SK-N-SH treated with all-trans-retinoic acid at 6 μM for 48 hours (cell line): ENCODE data around the gene CD101.

Experiments used
- ATAC-seq: fragments of 200-7000 bp; cut with Tn5 transposase; 3 replicates; pipeline ENCODE4 v1.9.1; 2020; ENCODE audit warnings: mild to moderate bottlenecking, moderate library complexity
- ARNTL ChIP-seq: fragments of 450-650 bp; formaldehyde crosslinking; IDR thresholded peaks from 2 replicates; pipeline ENCODE4 v1.5.0; 2020; ENCODE audit warnings: low read depth, mild to moderate bottlenecking, moderate library complexity, borderline replicate concordance
- BACH2 ChIP-seq: fragments of 250-450 bp; sonication (Bioruptor Pico); IDR thresholded peaks from 2 replicates; pipeline ENCODE4 v1.9.0; 2021; ENCODE audit warnings: mild to moderate bottlenecking, borderline replicate concordance
- CREB5 ChIP-seq: fragments of 250-450 bp; sonication (Bioruptor Pico); IDR thresholded peaks from 2 replicates; pipeline ENCODE4 v1.5.1; 2020; ENCODE audit warnings: low read depth, mild to moderate bottlenecking, moderate library complexity
- CSDC2 ChIP-seq: fragments of 250-450 bp; sonication (Bioruptor Pico); IDR thresholded peaks from 2 replicates; pipeline ENCODE4 v1.5.0; 2020; ENCODE audit warnings: mild to moderate bottlenecking, moderate library complexity
- CSRNP3 ChIP-seq: fragments of 250-450 bp; sonication (Bioruptor Pico); IDR thresholded peaks from 2 replicates; pipeline ENCODE4 v1.5.1; 2021; ENCODE audit warnings: mild to moderate bottlenecking, moderate library complexity
- ESRRG ChIP-seq: fragments of 250-450 bp; sonication (Bioruptor Pico); IDR thresholded peaks from 2 replicates; pipeline ENCODE4 v1.6.1; 2021; ENCODE audit warnings: mild to moderate bottlenecking
- GLIS3 ChIP-seq: fragments of 250-450 bp; sonication (Bioruptor Pico); IDR thresholded peaks from 2 replicates; pipeline ENCODE4 v1.5.0; 2020; ENCODE audit warnings: mild to moderate bottlenecking, moderate library complexity
- ISL1 ChIP-seq: fragments of 250-450 bp; sonication (Bioruptor Pico); IDR thresholded peaks from 2 replicates; pipeline ENCODE4 v2.1.2; 2022; ENCODE audit warnings: mild to moderate bottlenecking, moderate library complexity
- OSR1 ChIP-seq: fragments of 250-450 bp; sonication (Bioruptor Pico); IDR thresholded peaks from 2 replicates; pipeline ENCODE4 v1.8.0; 2022; ENCODE audit warnings: moderate library complexity, mild to moderate bottlenecking, inconsistent platforms
- POU6F1 ChIP-seq: fragments of 250-450 bp; sonication (Bioruptor Pico); IDR thresholded peaks from 2 replicates; pipeline ENCODE4 v1.8.0; 2021; ENCODE audit warnings: low read depth, mild to moderate bottlenecking, moderate library complexity, borderline replicate concordance
- PPARA ChIP-seq: fragments of 250-450 bp; sonication (Bioruptor Pico); IDR thresholded peaks from 2 replicates; pipeline ENCODE4 v1.5.0; 2020; ENCODE audit warnings: mild to moderate bottlenecking, borderline replicate concordance
- RARB ChIP-seq: fragments of 250-450 bp; sonication (Bioruptor Pico); IDR thresholded peaks from 2 replicates; pipeline ENCODE4 v1.8.0; 2021; ENCODE audit warnings: mild to moderate bottlenecking, moderate library complexity
- SNAI2 ChIP-seq: fragments of 250-450 bp; sonication (Bioruptor Pico); IDR thresholded peaks from 2 replicates; pipeline ENCODE4 v1.5.0; 2020; ENCODE audit warnings: mild to moderate bottlenecking, moderate library complexity
- TCF4 ChIP-seq: fragments of 250-450 bp; sonication (Bioruptor Pico); IDR thresholded peaks from 2 replicates; pipeline ENCODE4 v1.8.0; 2021; ENCODE audit warnings: mild to moderate bottlenecking, moderate library complexity, borderline replicate concordance
- TOX ChIP-seq: fragments of 250-450 bp; sonication (Bioruptor Pico); IDR thresholded peaks from 2 replicates; pipeline ENCODE4 v1.8.0; 2021; ENCODE audit warnings: mild to moderate bottlenecking, moderate library complexity, borderline replicate concordance
- TSHZ2 ChIP-seq: fragments of 250-450 bp; sonication (Bioruptor Pico); IDR thresholded peaks from 2 replicates; pipeline ENCODE4 v1.5.0; 2020; ENCODE audit warnings: mild to moderate bottlenecking, moderate library complexity
- ZC3H10 ChIP-seq: fragments of 250-450 bp; sonication (Bioruptor Pico); IDR thresholded peaks from 2 replicates; pipeline ENCODE4 v1.5.1; 2021; ENCODE audit warnings: mild to moderate bottlenecking, moderate library complexity
- ZFP3 ChIP-seq: fragments of 250-450 bp; sonication (Bioruptor Pico); IDR thresholded peaks from 2 replicates; pipeline ENCODE4 v1.5.0; 2020; ENCODE audit warnings: mild to moderate bottlenecking, moderate library complexity
- ZFP30 ChIP-seq: fragments of 450-650 bp; formaldehyde crosslinking; IDR thresholded peaks from 2 replicates; pipeline ENCODE4 v1.5.0; 2022; ENCODE audit warnings: mild to moderate bottlenecking, moderate library complexity
- ZNF565 ChIP-seq: fragments of 450-650 bp; formaldehyde crosslinking; conservative IDR thresholded peaks from 2 replicates; pipeline ENCODE4 v1.5.0; 2020; ENCODE audit warnings: low read depth, mild to moderate bottlenecking, moderate library complexity
- ZNF70 ChIP-seq: fragments of 450-650 bp; formaldehyde crosslinking; IDR thresholded peaks from 2 replicates; pipeline ENCODE4 v1.5.0; 2020; ENCODE audit warnings: mild to moderate bottlenecking, moderate library complexity
- ZNF8 ChIP-seq: fragments of 450-650 bp; formaldehyde crosslinking; IDR thresholded peaks from 2 replicates; pipeline ENCODE4 v1.5.0; 2020; ENCODE audit warnings: mild to moderate bottlenecking, moderate library complexity

CD101 gene

GRCh38 chr1:117013309-117013858 is 11.8 kb downstream of the CD101 start:
- ATAC-seq = no peak
- no peak for TF ChIP-seq OSR1
- TF ChIP-seq CSDC2 (CRISPR knock-in tag) = no peak
- no peak for TF ChIP-seq ZC3H10 (CRISPR knock-in tag)
- TF ChIP-seq SNAI2 (CRISPR knock-in tag) = no peak
- TF ChIP-seq ARNTL (CRISPR knock-in tag) = no peak
- TF ChIP-seq TSHZ2 = no peak
- TF ChIP-seq POU6F1 (CRISPR knock-in tag) = no peak
- no peak for TF ChIP-seq TOX (CRISPR knock-in tag)
- no peak for TF ChIP-seq TCF4 (CRISPR knock-in tag)

GRCh38 chr1:117014209-117014608 is 12.6 kb downstream of the CD101 start:
- no peak for TF ChIP-seq ISL1
- TF ChIP-seq TOX (CRISPR knock-in tag) = no peak
- TF ChIP-seq ZNF70 (CRISPR knock-in tag) = no peak
- TF ChIP-seq PPARA (CRISPR knock-in tag) = no peak
- TF ChIP-seq SNAI2 (CRISPR knock-in tag) = no peak
- no peak for TF ChIP-seq CSRNP3
- TF ChIP-seq ZNF8 (CRISPR knock-in tag) = no peak
- no peak for TF ChIP-seq TSHZ2
- TF ChIP-seq CREB5 (CRISPR knock-in tag) = no peak
- TF ChIP-seq RARB (CRISPR knock-in tag) = no peak
- no peak for TF ChIP-seq ARNTL (CRISPR knock-in tag)
- TF ChIP-seq POU6F1 (CRISPR knock-in tag) = no peak
- no peak for TF ChIP-seq CSDC2 (CRISPR knock-in tag)
- TF ChIP-seq GLIS3 (CRISPR knock-in tag) = no peak
- ATAC-seq = no peak

GRCh38 chr1:117015724-117016123 is 14.2 kb downstream of the CD101 start:
- no peak for ATAC-seq
- TF ChIP-seq ZNF70 (CRISPR knock-in tag) (no peak), ZFP30 (CRISPR knock-in tag) (no peak), CSDC2 (CRISPR knock-in tag) (no peak), ZC3H10 (CRISPR knock-in tag) (no peak), OSR1 (no peak), TOX (CRISPR knock-in tag) (no peak), ESRRG (CRISPR knock-in tag) (no peak), ZNF8 (CRISPR knock-in tag) (no peak), GLIS3 (CRISPR knock-in tag) (no peak), CREB5 (CRISPR knock-in tag) (no peak), ZFP3 (no peak), SNAI2 (CRISPR knock-in tag) (no peak), PPARA (CRISPR knock-in tag) (no peak), BACH2 (CRISPR knock-in tag) (no peak), RARB (CRISPR knock-in tag) (no peak), ZNF565 (no peak), CSRNP3 (no peak)
